ENCODE measurements around the gene ROBO2.

DNA sequence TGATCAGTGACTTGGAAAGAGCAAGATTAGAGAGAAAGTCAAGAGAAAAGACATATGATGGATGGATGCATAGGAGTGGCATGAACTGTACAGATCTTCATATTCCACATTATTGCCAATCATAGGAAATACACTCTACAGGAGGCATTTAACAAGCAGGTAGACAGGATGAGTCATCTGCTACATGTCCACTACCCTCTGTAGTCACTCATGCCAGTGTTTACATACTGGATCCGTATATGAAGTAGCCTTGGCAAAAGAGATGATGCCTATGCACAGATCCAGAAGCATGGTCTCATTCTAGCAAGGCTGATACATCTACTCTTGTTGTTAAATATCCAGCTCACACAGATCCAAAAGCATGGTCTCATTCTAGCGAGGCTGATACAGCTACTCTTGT, 632.1 kb downstream of the ROBO2 start:
- no peak for TF ChIP-seq CTCF (conservative IDR thresholded peaks at IDR 0.05; ENCODE audit: low read depth in 2 of 2)
- TF ChIP-seq POLR2AphosphoS5 (IDR thresholded peaks at IDR 0.05; ENCODE audit: low read depth): no peak
- no peak for TF ChIP-seq EZH2phosphoT487 (IDR thresholded peaks at IDR 0.05; ENCODE audit: unreplicated experiment)
- TF ChIP-seq, protein P1, sequence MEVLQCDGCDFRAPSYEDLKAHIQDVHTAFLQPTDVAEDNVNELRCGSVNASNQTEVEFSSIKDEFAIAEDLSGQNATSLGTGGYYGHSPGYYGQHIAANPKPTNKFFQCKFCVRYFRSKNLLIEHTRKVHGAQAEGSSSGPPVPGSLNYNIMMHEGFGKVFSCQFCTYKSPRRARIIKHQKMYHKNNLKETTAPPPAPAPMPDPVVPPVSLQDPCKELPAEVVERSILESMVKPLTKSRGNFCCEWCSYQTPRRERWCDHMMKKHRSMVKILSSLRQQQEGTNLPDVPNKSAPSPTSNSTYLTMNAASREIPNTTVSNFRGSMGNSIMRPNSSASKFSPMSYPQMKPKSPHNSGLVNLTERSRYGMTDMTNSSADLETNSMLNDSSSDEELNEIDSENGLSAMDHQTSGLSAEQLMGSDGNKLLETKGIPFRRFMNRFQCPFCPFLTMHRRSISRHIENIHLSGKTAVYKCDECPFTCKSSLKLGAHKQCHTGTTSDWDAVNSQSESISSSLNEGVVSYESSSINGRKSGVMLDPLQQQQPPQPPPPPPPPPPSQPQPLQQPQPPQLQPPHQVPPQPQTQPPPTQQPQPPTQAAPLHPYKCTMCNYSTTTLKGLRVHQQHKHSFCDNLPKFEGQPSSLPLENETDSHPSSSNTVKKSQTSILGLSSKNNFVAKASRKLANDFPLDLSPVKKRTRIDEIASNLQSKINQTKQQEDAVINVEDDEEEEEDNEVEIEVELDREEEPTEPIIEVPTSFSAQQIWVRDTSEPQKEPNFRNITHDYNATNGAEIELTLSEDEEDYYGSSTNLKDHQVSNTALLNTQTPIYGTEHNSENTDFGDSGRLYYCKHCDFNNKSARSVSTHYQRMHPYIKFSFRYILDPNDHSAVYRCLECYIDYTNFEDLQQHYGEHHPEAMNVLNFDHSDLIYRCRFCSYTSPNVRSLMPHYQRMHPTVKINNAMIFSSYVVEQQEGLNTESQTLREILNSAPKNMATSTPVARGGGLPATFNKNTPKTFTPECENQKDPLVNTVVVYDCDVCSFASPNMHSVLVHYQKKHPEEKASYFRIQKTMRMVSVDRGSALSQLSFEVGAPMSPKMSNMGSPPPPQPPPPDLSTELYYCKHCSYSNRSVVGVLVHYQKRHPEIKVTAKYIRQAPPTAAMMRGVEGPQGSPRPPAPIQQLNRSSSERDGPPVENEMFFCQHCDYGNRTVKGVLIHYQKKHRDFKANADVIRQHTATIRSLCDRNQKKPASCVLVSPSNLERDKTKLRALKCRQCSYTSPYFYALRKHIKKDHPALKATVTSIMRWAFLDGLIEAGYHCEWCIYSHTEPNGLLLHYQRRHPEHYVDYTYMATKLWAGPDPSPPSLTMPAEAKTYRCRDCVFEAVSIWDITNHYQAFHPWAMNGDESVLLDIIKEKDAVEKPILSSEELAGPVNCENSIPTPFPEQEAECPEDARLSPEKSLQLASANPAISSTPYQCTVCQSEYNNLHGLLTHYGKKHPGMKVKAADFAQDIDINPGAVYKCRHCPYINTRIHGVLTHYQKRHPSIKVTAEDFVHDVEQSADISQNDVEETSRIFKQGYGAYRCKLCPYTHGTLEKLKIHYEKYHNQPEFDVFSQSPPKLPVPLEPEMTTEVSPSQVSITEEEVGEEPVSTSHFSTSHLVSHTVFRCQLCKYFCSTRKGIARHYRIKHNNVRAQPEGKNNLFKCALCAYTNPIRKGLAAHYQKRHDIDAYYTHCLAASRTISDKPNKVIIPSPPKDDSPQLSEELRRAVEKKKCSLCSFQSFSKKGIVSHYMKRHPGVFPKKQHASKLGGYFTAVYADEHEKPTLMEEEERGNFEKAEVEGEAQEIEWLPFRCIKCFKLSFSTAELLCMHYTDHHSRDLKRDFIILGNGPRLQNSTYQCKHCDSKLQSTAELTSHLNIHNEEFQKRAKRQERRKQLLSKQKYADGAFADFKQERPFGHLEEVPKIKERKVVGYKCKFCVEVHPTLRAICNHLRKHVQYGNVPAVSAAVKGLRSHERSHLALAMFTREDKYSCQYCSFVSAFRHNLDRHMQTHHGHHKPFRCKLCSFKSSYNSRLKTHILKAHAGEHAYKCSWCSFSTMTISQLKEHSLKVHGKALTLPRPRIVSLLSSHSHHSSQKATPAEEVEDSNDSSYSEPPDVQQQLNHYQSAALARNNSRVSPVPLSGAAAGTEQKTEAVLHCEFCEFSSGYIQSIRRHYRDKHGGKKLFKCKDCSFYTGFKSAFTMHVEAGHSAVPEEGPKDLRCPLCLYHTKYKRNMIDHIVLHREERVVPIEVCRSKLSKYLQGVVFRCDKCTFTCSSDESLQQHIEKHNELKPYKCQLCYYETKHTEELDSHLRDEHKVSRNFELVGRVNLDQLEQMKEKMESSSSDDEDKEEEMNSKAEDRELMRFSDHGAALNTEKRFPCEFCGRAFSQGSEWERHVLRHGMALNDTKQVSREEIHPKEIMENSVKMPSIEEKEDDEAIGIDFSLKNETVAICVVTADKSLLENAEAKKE (CRISPR knock-in tag; IDR thresholded peaks at IDR 0.05): no peak
- no peak for TF ChIP-seq EZH2 (IDR thresholded peaks at IDR 0.05; ENCODE audit: low read depth, unreplicated experiment)
- TF ChIP-seq CREB1 (CRISPR knock-in tag; IDR thresholded peaks at IDR 0.05; ENCODE audit: low read depth): no peak
- TF ChIP-seq REST (IDR thresholded peaks at IDR 0.05; ENCODE audit: unreplicated experiment): no peak
- TF ChIP-seq NANOG (IDR thresholded peaks at IDR 0.05; ENCODE audit: borderline replicate concordance): no peak
- TF ChIP-seq ZNF331 (CRISPR knock-in tag; IDR thresholded peaks at IDR 0.05; ENCODE audit: low read depth): no peak
- no peak for TF ChIP-seq JUNB (IDR thresholded peaks at IDR 0.05; ENCODE audit: unreplicated experiment)
- TF ChIP-seq ZNF114 (CRISPR knock-in tag; IDR thresholded peaks at IDR 0.05): no peak
